K562 (cell line): ENCODE measurements around the gene ZNF362. TPM values are rescaled to one million over a fixed set of nuclear protein-coding genes. Genes with fewer than 3 reads are reported as not detected.
"Not testable (repeated sequence)": the region's sequence is repeated elsewhere in the genome, so short reads cannot be mapped to it uniquely, and the experiment has no call there.

Experiments
- ATAC-seq: fragments of 200-7000 bp; cut with Tn5 transposase; 3 replicates; pipeline ENCODE4 v1.9.1; 2020; ENCODE audit warnings: moderate library complexity
- BruUV-seq: library from RNA; stranded (reverse); fragments of 400-500 nt; replicated peaks from 2 replicates; lab custom pipeline; 2021; lab: Mats Ljungman, UMichigan
- CTCF ChIA-PET: fragments of 300-600 bp; formaldehyde crosslinking; extraction: SDS; loops from one replicate; lab custom pipeline; 2021; ENCODE audit warnings: low intra/inter-chr PET ratio; lab: Yijun Ruan, JAX
- POLR2A ChIA-PET: fragments of 300-600, 350-650 bp; sonication (Branson Sonifier 250); formaldehyde crosslinking; extraction: SDS; loops from one replicate; lab custom pipeline; 2021; ENCODE audit warnings: antibody characterized with exemption, inconsistent platforms; lab: Yijun Ruan, JAX
- DNase-seq, 4 experiments: peaks; one replicate each; pipeline versions ENCODE4 v3.0.0 to v3.0.0-alpha.2; 2011 to 2018; ENCODE audit warnings: low spot score in 3 of 4, mixed read lengths in 3 of 4; ENCODE audit errors: extremely low read depth in 1 of 4
- FAIRE-seq: peaks from 2 replicates; lab custom pipeline; 2011; peaks lifted over from hg19 to GRCh38; lab: Jason Lieb, UNC
- H2AFZ ChIP-seq: 2 replicates; pipeline ENCODE4 v1.6.0; 2011; ENCODE audit warnings: low read depth, low read length, control low read depth, inconsistent platforms
- H3K27ac ChIP-seq: fragments of 200-600 bp; 3 replicates; pipeline ENCODE4 v1.8.0; 2011; ENCODE audit warnings: low read depth, mild to moderate bottlenecking, control low read depth, inconsistent platforms, low read length, moderate library complexity, mixed read lengths; ENCODE audit errors: extremely low read depth
- H3K27me3 ChIP-seq, 2 experiments: fragments of 300-600 bp in 1 of 2; 2 replicates in 1 of 2; 3 replicates in 1 of 2; pipeline versions ENCODE4 v1.6.0 to v1.8.0; 2011; ENCODE audit warnings: inconsistent platforms in 2 of 2, low read length in 2 of 2, mild to moderate bottlenecking in 1 of 2, mixed read lengths in 1 of 2, moderate library complexity in 1 of 2; ENCODE audit not compliant: control insufficient read depth in 2 of 2, insufficient read depth in 2 of 2
- H3K36me3 ChIP-seq: fragments of 300-600 bp; 3 replicates; pipeline ENCODE4 v1.8.0; 2011; ENCODE audit warnings: mild to moderate bottlenecking, low read length, inconsistent platforms; ENCODE audit not compliant: control insufficient read depth, insufficient read depth
- H3K4me1 ChIP-seq, 2 experiments: fragments of 200-600 bp in 1 of 2; replicated peaks in 1 of 2; 2 replicates in 1 of 2; 3 replicates in 1 of 2; pipeline versions ENCODE4 v1.5.1 to v1.8.0; 2011; ENCODE audit warnings: inconsistent platforms in 2 of 2, low read length in 2 of 2, mild to moderate bottlenecking in 1 of 2, mixed read lengths in 1 of 2, moderate library complexity in 1 of 2; ENCODE audit not compliant: control insufficient read depth in 2 of 2, insufficient read depth in 2 of 2
- H3K4me2 ChIP-seq: 2 replicates; pipeline ENCODE4 v1.6.1; 2011; ENCODE audit warnings: low read length, control low read depth, inconsistent platforms, mixed read lengths; ENCODE audit not compliant: insufficient read depth
- H3K4me3 ChIP-seq: fragments of 200-600 bp; sonication (generic), shearing (Covaris generic); 2 replicates; pipeline ENCODE4 v1.5.1; 2016; ENCODE audit warnings: control low read depth, inconsistent platforms
- H3K79me2 ChIP-seq: fragments of 200-600 bp; 3 replicates; pipeline ENCODE4 v1.8.0; 2011; ENCODE audit warnings: low read length, inconsistent platforms; ENCODE audit not compliant: control insufficient read depth, insufficient read depth
- H3K9ac ChIP-seq, 2 experiments: 2 replicates each; pipeline versions ENCODE4 v1.6.0 to v1.6.1; 2011; ENCODE audit warnings: low read depth in 2 of 2, low read length in 2 of 2, control low read depth in 1 of 2, inconsistent platforms in 1 of 2, mild to moderate bottlenecking in 1 of 2, mixed read lengths in 1 of 2; ENCODE audit not compliant: insufficient read depth in 1 of 2
- H3K9me1 ChIP-seq: one replicate; pipeline ENCODE4 v1.6.0; 2011; ENCODE audit warnings: inconsistent platforms, mild to moderate bottlenecking, low read length, moderate library complexity; ENCODE audit not compliant: control insufficient read depth, insufficient read depth
- H3K9me3 ChIP-seq: replicated peaks from 2 replicates; pipeline ENCODE4 v1.5.1; 2011; ENCODE audit warnings: low read depth, low read length, inconsistent platforms; ENCODE audit not compliant: control insufficient read depth, insufficient read depth
- H4K20me1 ChIP-seq: replicated peaks from 2 replicates; pipeline ENCODE4 v1.6.1; 2011; ENCODE audit warnings: low read length, inconsistent platforms, mixed read lengths; ENCODE audit not compliant: control insufficient read depth, insufficient read depth
- MAZ ChIP-seq, 2 experiments: fragments of 450-650 bp in 1 of 2; sonication (generic) in 1 of 2; formaldehyde crosslinking; IDR thresholded peaks in 1 of 2; conservative IDR thresholded peaks in 1 of 2; 2 replicates each; pipeline versions ENCODE4 v1.4.0 to v1.5.0; 2020; ENCODE audit warnings: mild to moderate bottlenecking in 1 of 2, missing genetic modification reagents in 1 of 2
- SIN3A ChIP-seq, 2 experiments: fragments of 150-350 bp in 1 of 2; IDR thresholded peaks; 2 replicates each; pipeline ENCODE4 v1.6.1; 2011 to 2016; ENCODE audit warnings: borderline replicate concordance in 2 of 2, low read depth in 2 of 2, low read length in 2 of 2, mild to moderate bottlenecking in 2 of 2, moderate library complexity in 2 of 2; ENCODE audit not compliant: control insufficient read depth in 1 of 2
- ZFP1 ChIP-seq: fragments of 450-650 bp; formaldehyde crosslinking; IDR thresholded peaks from 2 replicates; pipeline ENCODE4 v1.4.0; 2020; ENCODE audit warnings: mild to moderate bottlenecking, mixed read lengths
- ZNF217 ChIP-seq: sonication (generic); formaldehyde crosslinking; IDR thresholded peaks from 2 replicates; pipeline ENCODE4 v1.8.0; 2022; ENCODE audit warnings: mild to moderate bottlenecking, missing genetic modification reagents
- ZNF785 ChIP-seq: fragments of 250-450 bp; sonication (Bioruptor Pico); IDR thresholded peaks from 2 replicates; pipeline ENCODE4 v1.4.0; 2020; ENCODE audit warnings: mild to moderate bottlenecking
- WGBS: fragments of 100-300 bp; shearing (Covaris generic); methylation state at CpG from one replicate; pipeline ENCODE4 v1.1.6; 2016; ENCODE audit warnings: low coverage, mixed read lengths; ENCODE audit not compliant: insufficient coverage; ENCODE audit errors: missing lambda C conversion rate; 5-methylcytosine and 5-hydroxymethylcytosine counted together
- in situ Hi-C: fragments of 300-500 bp; cut with MboI; formaldehyde crosslinking; loops from 4 replicates; pipeline ENCODE4 v1.15.0; 2018; ENCODE audit warnings: inconsistent platforms, mixed read lengths
- intact Hi-C: fragments of 100-400 bp; cut with micrococcal nuclease; formaldehyde crosslinking; loops from 2 replicates; pipeline ENCODE4 v1.14.2; 2022
- polyA plus RNA-seq, 8 experiments: library from polyadenylated mRNA; depleted of rRNA in 4 of 8; stranded (reverse) in 5 of 8; unstranded in 3 of 8; fragments of >200 nt; fragmentation: Nextera tagmentation in 2 of 8; fragmentation: Illumina TruSeq in 1 of 8; extraction: Ambion mirVana in 2 of 8; extraction: Trizol in 1 of 8; gene quantifications; 2 replicates each; pipeline versions ENCODE4 v1.2.1 to v1.2.3, GENCODE V29; 2011 to 2014; ENCODE audit warnings: inconsistent platforms in 1 of 8, missing spikeins in 1 of 8
- total RNA-seq, 7 experiments: library from RNA; depleted of rRNA in 6 of 7; stranded (reverse); fragments of >200 nt in 6 of 7; fragmentation: Illumina TruSeq in 2 of 7; extraction: Trizol in 2 of 7; gene quantifications; 2 replicates each; pipeline versions ENCODE4 v1.2.1 to v1.2.3, GENCODE V29; 2011 to 2021; ENCODE audit warnings: low replicate concordance in 1 of 7
- TF ChIP-seq, protein P1 (sequence below): fragments of 200-800 bp; sonication (Bioruptor generic); IDR thresholded peaks from 2 replicates; pipeline ENCODE4 v1.6.1; 2017; ENCODE audit warnings: missing genetic modification characterization, missing compliant biosample characterization

The ZNF362 gene
- total and polyA plus RNA-seq, 9 of the 15 experiments (the other 6 are each of a cell fraction or from before 2014, with no cell fraction given) = 0.01 to 1.1 (median 0.35) TPM; not detected in 1

DNA sequence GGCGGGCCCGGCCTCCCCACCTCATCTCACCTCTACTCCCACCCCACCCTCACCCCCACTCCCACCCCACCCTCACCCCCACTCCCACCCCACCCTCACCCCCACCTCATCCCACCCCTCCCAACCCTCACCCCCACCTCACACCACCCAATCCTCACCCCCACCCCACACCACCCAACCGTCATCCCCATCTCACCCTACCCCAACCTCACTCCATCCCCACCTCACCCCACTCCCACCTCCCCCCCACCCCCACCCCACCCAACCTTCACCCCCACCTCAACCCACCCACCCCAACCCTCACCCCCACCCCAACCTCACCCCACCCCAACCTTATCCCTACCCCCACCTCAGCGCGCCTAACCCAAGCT is 51.2 kb downstream of the ZNF362 start:
- Histone ChIP-seq H3K4me2 (no peak overlapping the region), H3K27ac (no peak overlapping the region), H2AFZ (no peak overlapping the region), H3K4me3 (no peak overlapping the region), H3K4me1 (peaks cover 0 to 11% of the 10 kb centered on the region in 2 experiments; a peak in 1 of 5 replicates), H3K27me3 (peaks cover 20 to 52% of the 10 kb centered on the region in 2 experiments), H3K9me3 (no peaks in the 10 kb centered on the region), H4K20me1 (no peaks in the 10 kb centered on the region), H3K79me2 (no peaks in the 10 kb centered on the region), H3K9me1 (no peaks in the 10 kb centered on the region), H3K36me3 (no peaks in the 10 kb centered on the region), H3K9ac (no peak overlapping the region)
- FAIRE-seq (no peak), DNase-seq (no peak), ATAC-seq (no peak)
- TF ChIP-seq ZNF785 (CRISPR knock-in tag) (no peak), MAZ (CRISPR knock-in tag; conservative IDR thresholded peaks at IDR 0.05 in 1 of 2, IDR thresholded peaks at IDR 0.05 in 1 of 2) (no peak), ZNF217 (no peak), ZFP1 (CRISPR knock-in tag) (no peak), SIN3A (IDR thresholded peaks at IDR 0.05; ENCODE audit: borderline replicate concordance in 2 of 2, control insufficient read depth in 1 of 2, low read depth in 2 of 2, low read length in 2 of 2) (no peak)
- TF ChIP-seq, protein P1, sequence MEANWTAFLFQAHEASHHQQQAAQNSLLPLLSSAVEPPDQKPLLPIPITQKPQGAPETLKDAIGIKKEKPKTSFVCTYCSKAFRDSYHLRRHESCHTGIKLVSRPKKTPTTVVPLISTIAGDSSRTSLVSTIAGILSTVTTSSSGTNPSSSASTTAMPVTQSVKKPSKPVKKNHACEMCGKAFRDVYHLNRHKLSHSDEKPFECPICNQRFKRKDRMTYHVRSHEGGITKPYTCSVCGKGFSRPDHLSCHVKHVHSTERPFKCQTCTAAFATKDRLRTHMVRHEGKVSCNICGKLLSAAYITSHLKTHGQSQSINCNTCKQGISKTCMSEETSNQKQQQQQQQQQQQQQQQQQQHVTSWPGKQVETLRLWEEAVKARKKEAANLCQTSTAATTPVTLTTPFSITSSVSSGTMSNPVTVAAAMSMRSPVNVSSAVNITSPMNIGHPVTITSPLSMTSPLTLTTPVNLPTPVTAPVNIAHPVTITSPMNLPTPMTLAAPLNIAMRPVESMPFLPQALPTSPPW (CRISPR knock-in tag) = no peak
- in situ Hi-C loops (no loop called here), intact Hi-C loops (no loop called here)
- POLR2A ChIA-PET = no interaction called here
- no TSS peak for BruUV-seq
- WGBS = 0% methylated on average over 1 of the region's 5 CpGs
- CTCF ChIA-PET = no interaction called here

DNA sequence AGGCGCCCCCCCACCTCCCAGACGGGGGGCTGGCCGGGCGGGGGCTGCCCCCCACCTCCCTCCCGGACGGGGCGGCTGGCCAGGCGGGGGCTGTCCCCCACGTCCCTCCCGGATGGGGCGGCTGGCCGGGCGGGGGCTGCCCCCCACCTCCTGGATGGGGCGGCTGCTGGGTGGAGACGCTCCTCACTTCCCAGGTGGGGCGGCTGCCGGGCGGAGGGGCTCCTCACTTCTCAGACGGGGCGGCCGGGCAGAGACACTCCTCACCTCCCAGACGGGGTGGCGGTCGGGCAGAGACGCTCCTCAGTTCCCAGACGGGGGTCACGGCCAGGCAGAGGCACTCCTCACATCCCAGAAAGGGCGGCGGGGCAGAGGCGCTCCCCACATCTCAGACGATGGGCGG is 53.1 kb downstream of the ZNF362 start:
- H3K4me1 ChIP-seq = peaks cover 0 to 11% of the 10 kb centered on the region in 2 experiments; a peak in 1 of 5 replicates
- not testable (repeated sequence) for ATAC-seq, BruUV-seq

More for the DNA sequence above, 53.1 kb downstream of the ZNF362 start:
- CTCF ChIA-PET = interaction anchor here (0.5 kb wide), 1 partner anchor 171 kb away, joined by 3 read pairs; no protein-coding TSS in a partner anchor
- H3K4me2 ChIP-seq, POLR2A ChIA-PET, FAIRE-seq, H3K4me3 ChIP-seq, H3K9ac ChIP-seq, H3K27ac ChIP-seq, H2AFZ ChIP-seq, H3K36me3 ChIP-seq, H4K20me1 ChIP-seq, intact Hi-C loops, DNase-seq, H3K9me1 ChIP-seq, H3K79me2 ChIP-seq, H3K9me3 ChIP-seq, in situ Hi-C loops: not testable (repeated sequence)
- H3K27me3 ChIP-seq = peaks cover 27 to 52% of the 10 kb centered on the region in 2 experiments
- WGBS = 26% methylated on average over 11 of the region's 32 CpGs
